ENCODE measurements around the gene FCRLA. TPM values are rescaled to one million over a fixed set of nuclear protein-coding genes. Genes with fewer than 3 reads are reported as not detected.

The FCRLA gene
- total RNA-seq, 4 donors from 2014 or later = not detected

DNA sequence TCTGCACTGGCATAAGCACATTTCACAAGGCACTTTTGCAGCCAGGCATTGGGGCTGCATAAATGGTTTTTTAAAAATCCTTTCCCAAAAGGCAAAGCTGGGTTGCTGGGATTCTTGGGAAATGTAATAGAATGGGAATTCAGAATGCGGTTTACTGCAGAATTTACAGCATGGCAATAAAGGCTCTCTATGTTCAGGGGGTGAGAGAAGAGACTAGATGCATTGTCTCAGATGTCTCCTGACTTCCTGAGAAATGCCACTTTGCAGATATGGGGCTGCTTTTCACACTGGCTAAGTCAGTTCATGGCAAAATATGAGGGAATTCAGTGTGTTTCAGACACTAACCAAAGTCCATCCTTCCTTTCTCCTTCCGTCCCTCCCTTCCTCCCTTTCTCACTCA lies 30.6 kb upstream of the FCRLA start:
- DNase-seq = no peak
- WGBS, 2 donors = 92 to 96% methylated on average over 2 of the region's 2 CpGs
- Histone ChIP-seq H3K9me3 (no peaks in the 10 kb centered on the region), H3K27ac (no peak overlapping the region), H3K27me3 (no peaks in the 10 kb centered on the region), H3K4me3 (replicated peaks in 1 of 3) (no peak overlapping the region), H3K36me3 (no peaks in the 10 kb centered on the region), H3K4me1 (no peaks in the 10 kb centered on the region)
- TF ChIP-seq, protein P1, sequence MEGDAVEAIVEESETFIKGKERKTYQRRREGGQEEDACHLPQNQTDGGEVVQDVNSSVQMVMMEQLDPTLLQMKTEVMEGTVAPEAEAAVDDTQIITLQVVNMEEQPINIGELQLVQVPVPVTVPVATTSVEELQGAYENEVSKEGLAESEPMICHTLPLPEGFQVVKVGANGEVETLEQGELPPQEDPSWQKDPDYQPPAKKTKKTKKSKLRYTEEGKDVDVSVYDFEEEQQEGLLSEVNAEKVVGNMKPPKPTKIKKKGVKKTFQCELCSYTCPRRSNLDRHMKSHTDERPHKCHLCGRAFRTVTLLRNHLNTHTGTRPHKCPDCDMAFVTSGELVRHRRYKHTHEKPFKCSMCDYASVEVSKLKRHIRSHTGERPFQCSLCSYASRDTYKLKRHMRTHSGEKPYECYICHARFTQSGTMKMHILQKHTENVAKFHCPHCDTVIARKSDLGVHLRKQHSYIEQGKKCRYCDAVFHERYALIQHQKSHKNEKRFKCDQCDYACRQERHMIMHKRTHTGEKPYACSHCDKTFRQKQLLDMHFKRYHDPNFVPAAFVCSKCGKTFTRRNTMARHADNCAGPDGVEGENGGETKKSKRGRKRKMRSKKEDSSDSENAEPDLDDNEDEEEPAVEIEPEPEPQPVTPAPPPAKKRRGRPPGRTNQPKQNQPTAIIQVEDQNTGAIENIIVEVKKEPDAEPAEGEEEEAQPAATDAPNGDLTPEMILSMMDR (IDR thresholded peaks at IDR 0.05) = no peak
- TF ChIP-seq POLR2A (IDR thresholded peaks at IDR 0.05) = no peak
- intact Hi-C loops (cut with DNase I) = no loop called here

DNA sequence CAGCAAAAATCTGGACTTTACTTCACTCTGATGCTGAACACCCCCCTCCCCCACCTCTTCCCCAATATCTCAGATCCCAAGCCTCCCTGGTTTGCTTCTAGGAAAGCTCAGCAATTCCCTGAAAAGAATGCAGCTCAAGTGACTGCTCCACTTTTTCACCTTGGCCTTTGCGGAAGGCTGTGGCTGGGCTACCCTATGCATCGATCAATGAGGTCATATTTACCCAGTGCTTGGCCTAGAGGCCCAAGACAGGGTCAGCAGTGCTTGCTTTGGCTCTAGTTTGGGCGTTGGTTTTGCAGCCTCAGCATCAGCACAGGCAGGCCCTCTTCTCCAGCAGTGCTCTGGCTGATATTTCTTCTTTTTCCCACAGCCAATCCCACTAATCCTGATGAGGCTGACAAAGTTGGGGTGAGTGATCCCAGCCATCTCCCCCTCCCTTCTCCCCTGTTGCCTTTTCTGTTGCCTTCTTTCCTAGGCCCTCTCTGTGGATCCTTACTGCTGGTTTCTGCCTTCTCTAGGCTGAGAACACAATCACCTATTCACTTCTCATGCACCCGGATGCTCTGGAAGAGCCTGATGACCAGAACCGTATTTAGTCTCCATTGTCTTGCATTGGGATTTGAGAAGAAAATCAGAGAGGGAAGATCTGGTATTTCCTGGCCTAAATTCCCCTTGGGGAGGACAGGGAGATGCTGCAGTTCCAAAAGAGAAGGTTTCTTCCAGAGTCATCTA lies 29.9 kb upstream of the FCRLA start:
- TF ChIP-seq, protein P1 (IDR thresholded peaks at IDR 0.05) = no peak
- TF ChIP-seq POLR2A (IDR thresholded peaks at IDR 0.05) = no peak
- DNase-seq = no peak
- H3K27ac ChIP-seq = no peak overlapping the region
- no peaks in the 10 kb centered on the region for H3K27me3 ChIP-seq
- H3K4me1 ChIP-seq = no peaks in the 10 kb centered on the region
- no peaks in the 10 kb centered on the region for H3K36me3 ChIP-seq
- intact Hi-C loops (cut with DNase I) = no loop called here
- 67 to 78% methylated on average over 5 of the region's 5 CpGs for WGBS, 2 donors
- no peak overlapping the region for H3K4me3 ChIP-seq (replicated peaks in 1 of 3)
- H3K9me3 ChIP-seq = no peaks in the 10 kb centered on the region

DNA sequence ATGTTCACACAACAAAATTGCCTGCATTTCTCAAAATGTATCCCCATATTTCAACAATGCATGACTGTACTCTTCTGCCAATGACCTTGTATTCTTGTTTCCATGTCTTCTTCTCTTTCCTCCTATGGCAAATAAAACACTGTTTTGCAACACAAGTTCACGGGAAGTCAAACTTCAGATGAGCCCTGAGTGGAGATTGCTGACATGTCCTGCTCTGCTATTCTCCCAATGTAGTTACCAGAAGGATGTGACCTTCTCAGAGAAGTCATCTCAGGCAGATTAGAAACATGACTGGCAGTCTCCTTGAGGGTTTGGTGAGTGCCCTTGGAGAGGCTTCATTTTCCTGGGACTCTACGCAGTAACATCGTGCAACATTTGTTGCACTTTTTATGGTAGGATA lies 28.5 kb upstream of the FCRLA start:
- no peak for DNase-seq
- Histone ChIP-seq H3K9me3 (no peaks in the 10 kb centered on the region), H3K36me3 (no peaks in the 10 kb centered on the region), H3K4me3 (replicated peaks in 1 of 3) (no peak overlapping the region), H3K27ac (no peak overlapping the region), H3K4me1 (no peaks in the 10 kb centered on the region), H3K27me3 (no peaks in the 10 kb centered on the region)
- WGBS, 2 donors = 91 to 97% methylated on average over 3 of the region's 3 CpGs
- intact Hi-C loops (cut with DNase I) = no loop called here
- TF ChIP-seq, protein P1 (IDR thresholded peaks at IDR 0.05) = no peak

DNA sequence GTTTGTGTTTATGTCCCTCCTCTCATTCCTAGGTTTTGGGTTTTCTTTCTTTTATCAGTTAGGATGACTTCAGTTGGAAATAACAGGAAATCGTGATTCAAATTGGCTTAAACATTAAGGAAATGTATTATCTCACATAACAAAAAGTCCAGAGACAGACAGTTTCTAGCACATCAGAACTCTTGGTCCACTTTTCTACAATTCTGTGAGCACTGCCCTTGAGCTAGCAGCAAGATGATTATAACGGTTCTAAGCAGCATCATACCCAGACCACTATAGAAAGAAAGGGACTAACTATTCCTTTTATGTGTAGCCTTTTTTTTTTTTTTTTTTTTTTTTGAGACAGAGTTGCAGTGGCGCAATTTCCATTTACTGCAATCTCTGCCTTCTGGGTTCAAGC lies 25.1 kb upstream of the FCRLA start:
- Histone ChIP-seq H3K36me3 (no peaks in the 10 kb centered on the region), H3K4me1 (no peaks in the 10 kb centered on the region), H3K27ac (no peak overlapping the region), H3K4me3 (replicated peaks in 1 of 3) (no peak overlapping the region), H3K9me3 (no peaks in the 10 kb centered on the region), H3K27me3 (no peaks in the 10 kb centered on the region)
- WGBS, 2 donors = 86 to 90% methylated on average over 3 of the region's 3 CpGs
- intact Hi-C loops (cut with DNase I) = no loop called here
- DNase-seq = no peak
- TF ChIP-seq POLR2A (IDR thresholded peaks at IDR 0.05) = no peak
- TF ChIP-seq, protein P1 (IDR thresholded peaks at IDR 0.05) = no peak

DNA sequence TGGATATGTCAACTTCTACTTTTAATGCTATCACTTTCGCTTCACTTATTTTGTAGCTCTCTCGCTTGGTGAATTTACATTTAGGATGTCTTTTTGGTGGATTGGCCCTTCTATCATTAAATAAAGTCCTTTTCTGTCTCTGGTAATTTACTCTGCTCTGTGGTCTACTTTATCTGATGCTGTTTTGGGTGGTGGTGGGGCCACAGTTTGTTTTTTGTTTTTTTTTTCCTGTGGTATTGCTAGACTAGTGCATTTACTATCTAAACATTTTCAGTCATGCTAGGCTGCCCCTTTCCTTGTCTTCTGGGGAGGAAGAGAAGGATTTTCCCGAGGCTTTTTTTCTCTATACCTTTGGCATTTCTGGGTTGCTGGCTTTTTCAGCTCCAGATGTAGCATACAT lies 18.1 kb upstream of the FCRLA start:
- no peaks in the 10 kb centered on the region for H3K36me3 ChIP-seq
- H3K4me3 ChIP-seq (replicated peaks in 1 of 3) = no peak overlapping the region
- WGBS, 2 donors = 62 to 70% methylated on average over 3 of the region's 3 CpGs
- TF ChIP-seq, protein P1 (IDR thresholded peaks at IDR 0.05) = no peak
- TF ChIP-seq POLR2A (IDR thresholded peaks at IDR 0.05) = no peak
- H3K9me3 ChIP-seq = no peaks in the 10 kb centered on the region
- DNase-seq = no peak
- no peak overlapping the region for H3K27ac ChIP-seq
- H3K27me3 ChIP-seq = no peaks in the 10 kb centered on the region
- no peaks in the 10 kb centered on the region for H3K4me1 ChIP-seq
- intact Hi-C loops (cut with DNase I) = no loop called here

All from thyroid gland (tissue), 4 donors.